ENCODE data around the gene DNAJC5G.

The DNAJC5G gene

GRCh38 chr2:27243391-27244130, 31.7 kb upstream of the DNAJC5G start:
- no peak overlapping the region for H3K4me3 ChIP-seq (ENCODE audit: control insufficient read depth, low read depth, low read length)
- no peak for TF ChIP-seq CTCF (IDR thresholded peaks at IDR 0.05; ENCODE audit: control insufficient read depth, insufficient read depth, low read depth, low read length, missing control alignments)
- no peak for DNase-seq (ENCODE audit: low read depth)

- H3K4me3 ChIP-seq (ENCODE audit: control insufficient read depth, low read depth, low read length), result no peak overlapping the region
- no peak for DNase-seq (ENCODE audit: low read depth)
- no peak for TF ChIP-seq CTCF (IDR thresholded peaks at IDR 0.05; ENCODE audit: control insufficient read depth, insufficient read depth, low read depth, low read length, missing control alignments)
These were observed 30.1 kb upstream of the DNAJC5G start for GRCh38 chr2:27245116-27245515.

GRCh38 chr2:27245626-27246025, 29.6 kb upstream of the DNAJC5G start:
- TF ChIP-seq CTCF (IDR thresholded peaks at IDR 0.05; ENCODE audit: control insufficient read depth, insufficient read depth, low read depth, low read length, missing control alignments), result no peak
- no peak for DNase-seq (ENCODE audit: low read depth)
- no peak overlapping the region for H3K4me3 ChIP-seq (ENCODE audit: control insufficient read depth, low read depth, low read length)

- no peak overlapping the region for H3K4me3 ChIP-seq (ENCODE audit: control insufficient read depth, low read depth, low read length)
- no peak for DNase-seq (ENCODE audit: low read depth)
- TF ChIP-seq CTCF (IDR thresholded peaks at IDR 0.05; ENCODE audit: control insufficient read depth, insufficient read depth, low read depth, low read length, missing control alignments), result no peak
These were observed 27.3 kb upstream of the DNAJC5G start for GRCh38 chr2:27247893-27248292.

- DNase-seq (ENCODE audit: low read depth), result peak; percentile 13
- no peak overlapping the region for H3K4me3 ChIP-seq (ENCODE audit: control insufficient read depth, low read depth, low read length)
- no peak for TF ChIP-seq CTCF (IDR thresholded peaks at IDR 0.05; ENCODE audit: control insufficient read depth, insufficient read depth, low read depth, low read length, missing control alignments)
These were observed 25.9 kb upstream of the DNAJC5G start for GRCh38 chr2:27249159-27249890.

GRCh38 chr2:27249891-27250651, 25.2 kb upstream of the DNAJC5G start:
- no peak for DNase-seq (ENCODE audit: low read depth)
- TF ChIP-seq CTCF (IDR thresholded peaks at IDR 0.05; ENCODE audit: control insufficient read depth, insufficient read depth, low read depth, low read length, missing control alignments), result peak; percentile 67
- H3K4me3 ChIP-seq (ENCODE audit: control insufficient read depth, low read depth, low read length), result no peak overlapping the region
